Measurements from ENCODE around the gene MLEC. TPM values are rescaled to one million over a fixed set of nuclear protein-coding genes. Genes with fewer than 3 reads are reported as not detected.

The MLEC gene
- total and polyA plus RNA-seq, 2 of the 13 experiments (the other 11 are each of a cell fraction or from before 2014, with no cell fraction given) = 49.8 to 156 TPM

DNA sequence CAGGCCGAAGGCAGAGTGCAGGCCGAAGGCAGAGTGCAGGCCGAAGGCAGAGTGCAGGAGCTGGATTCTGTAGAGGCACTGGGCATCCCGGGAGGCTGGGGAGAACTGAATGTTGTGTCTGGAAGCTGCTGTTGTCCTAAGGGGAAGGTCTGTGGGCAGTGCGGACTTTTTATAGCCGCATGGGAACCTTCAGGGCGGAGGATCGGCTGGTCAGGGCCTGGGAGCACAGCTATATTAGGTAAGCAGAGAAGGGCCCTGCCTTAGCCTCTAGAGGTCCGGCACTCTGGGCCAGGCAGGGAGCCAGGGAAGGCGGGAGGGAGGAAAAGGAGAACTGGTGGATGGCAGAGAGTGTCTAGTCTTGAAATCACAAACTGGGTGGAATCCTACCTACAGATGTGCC lies 32.3 kb upstream of the MLEC start (continued):
- TF ChIP-seq ZHX2 (IDR thresholded peaks at IDR 0.05; ENCODE audit: low read depth) (no peak), ZHX2 (CRISPR knock-in tag; IDR thresholded peaks at IDR 0.05; ENCODE audit: borderline replicate concordance) (no peak), PHF20 (CRISPR knock-in tag; IDR thresholded peaks at IDR 0.05) (no peak), ZNF562 (CRISPR knock-in tag; IDR thresholded peaks at IDR 0.05; ENCODE audit: borderline replicate concordance) (no peak), ZNF569 (CRISPR knock-in tag; IDR thresholded peaks at IDR 0.05; ENCODE audit: borderline replicate concordance) (no peak), ZNF660 (CRISPR knock-in tag; IDR thresholded peaks at IDR 0.05; ENCODE audit: borderline replicate concordance, low read depth) (no peak), SYNCRIP (IDR thresholded peaks at IDR 0.05; ENCODE audit: insufficient read depth, low read depth, low read length) (no peak), TIGD3 (CRISPR knock-in tag; IDR thresholded peaks at IDR 0.05; ENCODE audit: borderline replicate concordance) (no peak), PLRG1 (conservative IDR thresholded peaks at IDR 0.05) (no peak)
- TF ChIP-seq, protein P1, sequence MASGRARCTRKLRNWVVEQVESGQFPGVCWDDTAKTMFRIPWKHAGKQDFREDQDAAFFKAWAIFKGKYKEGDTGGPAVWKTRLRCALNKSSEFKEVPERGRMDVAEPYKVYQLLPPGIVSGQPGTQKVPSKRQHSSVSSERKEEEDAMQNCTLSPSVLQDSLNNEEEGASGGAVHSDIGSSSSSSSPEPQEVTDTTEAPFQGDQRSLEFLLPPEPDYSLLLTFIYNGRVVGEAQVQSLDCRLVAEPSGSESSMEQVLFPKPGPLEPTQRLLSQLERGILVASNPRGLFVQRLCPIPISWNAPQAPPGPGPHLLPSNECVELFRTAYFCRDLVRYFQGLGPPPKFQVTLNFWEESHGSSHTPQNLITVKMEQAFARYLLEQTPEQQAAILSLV (CRISPR knock-in tag; IDR thresholded peaks at IDR 0.05; ENCODE audit: borderline replicate concordance) = no peak
